C4-2B (cell line): ENCODE measurements around the gene DNAJC1.

ENCODE experiments used
- H3K27ac ChIP-seq: fragments of 450-650 bp; 2 replicates; pipeline ENCODE4 v1.5.1; 2017
- ZFX ChIP-seq: fragments of 450-650 bp; IDR thresholded peaks from 2 replicates; pipeline ENCODE4 v1.6.1; 2017
- TF ChIP-seq, protein P1 (sequence below): fragments of 450-650 bp; conservative IDR thresholded peaks from 2 replicates; pipeline ENCODE4 v1.5.1; 2017; ENCODE audit warnings: mild to moderate bottlenecking

The DNAJC1 gene

DNA sequence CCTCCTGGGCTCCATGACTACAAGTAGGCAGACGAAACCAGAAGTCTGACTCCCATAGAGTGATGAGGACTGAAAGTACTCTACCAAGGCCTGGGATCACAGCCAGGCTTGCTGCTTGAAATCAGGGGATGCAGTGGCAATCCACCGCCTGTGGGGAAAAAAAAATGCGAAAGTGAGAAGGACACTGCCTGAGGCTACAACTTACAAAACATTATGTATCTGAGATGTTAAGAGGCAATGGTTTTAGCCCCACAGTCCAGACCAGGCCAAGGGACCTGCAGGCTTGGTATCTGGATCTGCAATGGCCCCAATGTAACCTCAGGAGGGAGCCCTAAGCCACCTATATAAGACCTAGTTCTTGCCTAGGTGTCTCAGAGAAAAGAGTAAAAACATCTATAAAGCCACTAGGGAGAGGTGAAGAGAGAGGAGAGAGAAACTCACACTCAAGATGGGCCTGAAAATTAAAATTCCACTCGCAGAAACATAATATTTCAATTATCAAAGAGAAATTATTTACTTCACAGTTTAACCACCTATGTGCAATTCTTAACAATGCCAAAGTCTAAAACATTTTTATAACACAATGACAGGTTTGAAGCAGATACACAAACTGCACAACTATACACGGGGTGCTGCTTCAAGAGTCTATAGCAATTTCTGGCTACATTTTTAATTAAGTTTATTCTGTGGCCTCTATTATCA is 13.9 kb downstream of the DNAJC1 start:
- no peak for TF ChIP-seq ZFX
- TF ChIP-seq, protein P1, sequence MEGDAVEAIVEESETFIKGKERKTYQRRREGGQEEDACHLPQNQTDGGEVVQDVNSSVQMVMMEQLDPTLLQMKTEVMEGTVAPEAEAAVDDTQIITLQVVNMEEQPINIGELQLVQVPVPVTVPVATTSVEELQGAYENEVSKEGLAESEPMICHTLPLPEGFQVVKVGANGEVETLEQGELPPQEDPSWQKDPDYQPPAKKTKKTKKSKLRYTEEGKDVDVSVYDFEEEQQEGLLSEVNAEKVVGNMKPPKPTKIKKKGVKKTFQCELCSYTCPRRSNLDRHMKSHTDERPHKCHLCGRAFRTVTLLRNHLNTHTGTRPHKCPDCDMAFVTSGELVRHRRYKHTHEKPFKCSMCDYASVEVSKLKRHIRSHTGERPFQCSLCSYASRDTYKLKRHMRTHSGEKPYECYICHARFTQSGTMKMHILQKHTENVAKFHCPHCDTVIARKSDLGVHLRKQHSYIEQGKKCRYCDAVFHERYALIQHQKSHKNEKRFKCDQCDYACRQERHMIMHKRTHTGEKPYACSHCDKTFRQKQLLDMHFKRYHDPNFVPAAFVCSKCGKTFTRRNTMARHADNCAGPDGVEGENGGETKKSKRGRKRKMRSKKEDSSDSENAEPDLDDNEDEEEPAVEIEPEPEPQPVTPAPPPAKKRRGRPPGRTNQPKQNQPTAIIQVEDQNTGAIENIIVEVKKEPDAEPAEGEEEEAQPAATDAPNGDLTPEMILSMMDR = peak; percentile 88
- no peak overlapping the region for H3K27ac ChIP-seq

DNA sequence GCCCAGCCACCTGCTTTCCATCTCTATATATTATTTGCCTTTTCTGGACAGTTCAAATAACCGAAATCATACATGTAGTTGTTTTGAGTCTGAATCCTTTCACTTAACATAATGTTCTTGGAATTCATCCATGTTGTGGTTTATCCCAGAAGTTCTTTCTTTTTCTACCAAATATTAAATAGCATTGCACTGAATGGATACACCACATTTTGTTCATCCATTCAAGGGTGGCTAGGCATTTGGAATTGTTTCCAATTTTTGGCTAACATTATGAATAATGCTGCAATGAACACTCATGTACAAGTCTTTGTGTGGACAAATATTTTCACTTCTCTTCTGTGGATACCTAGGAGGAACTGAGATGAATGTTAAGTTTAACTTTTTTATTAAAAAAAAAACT is 18.0 kb downstream of the DNAJC1 start:
- TF ChIP-seq, protein P1 = no peak
- no peak for TF ChIP-seq ZFX

DNA sequence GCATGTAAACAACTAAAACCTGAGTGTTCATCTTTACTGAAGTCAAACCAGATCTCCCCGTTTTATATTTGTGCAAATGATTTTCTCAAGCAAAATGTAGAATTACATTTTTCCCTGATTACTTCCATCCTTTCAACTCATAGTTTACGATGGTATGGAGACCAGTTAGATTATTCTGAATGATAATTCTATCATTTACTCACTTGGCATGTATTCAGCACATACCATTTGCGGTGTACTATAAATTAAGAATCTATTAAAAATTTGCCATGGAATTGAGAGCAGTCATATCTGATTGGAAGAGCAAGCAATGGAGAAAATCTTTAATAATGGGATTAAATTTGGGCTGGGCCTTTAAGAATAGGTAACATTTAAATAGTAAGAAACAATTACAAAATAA is 22.4 kb downstream of the DNAJC1 start:
- TF ChIP-seq ZFX = no peak
- TF ChIP-seq, protein P1 = no peak
- no peak overlapping the region for H3K27ac ChIP-seq

More for the DNA sequence above, 18.0 kb downstream of the DNAJC1 start:
- H3K27ac ChIP-seq = no peak overlapping the region

DNA sequence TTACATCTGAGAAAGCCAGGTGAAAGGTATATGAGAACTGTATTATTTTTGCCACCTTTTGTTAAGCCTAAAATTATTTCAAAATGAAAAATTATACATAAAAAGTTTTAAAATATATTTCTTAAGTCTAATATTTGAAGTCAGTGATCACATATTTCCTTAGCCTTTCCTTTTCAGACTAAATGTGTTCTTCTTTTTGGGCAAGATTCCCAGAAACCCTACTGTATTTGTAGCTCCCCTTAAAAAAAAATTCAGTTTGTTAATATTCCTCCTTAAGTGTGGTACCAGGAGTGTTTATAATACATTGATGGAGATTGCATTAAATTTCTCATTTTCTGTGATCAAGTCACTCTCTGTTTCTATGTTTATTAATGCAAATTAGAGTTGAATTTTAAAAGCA is 22.8 kb downstream of the DNAJC1 start:
- TF ChIP-seq ZFX = no peak
- TF ChIP-seq, protein P1 = no peak
- H3K27ac ChIP-seq = no peak overlapping the region

DNA sequence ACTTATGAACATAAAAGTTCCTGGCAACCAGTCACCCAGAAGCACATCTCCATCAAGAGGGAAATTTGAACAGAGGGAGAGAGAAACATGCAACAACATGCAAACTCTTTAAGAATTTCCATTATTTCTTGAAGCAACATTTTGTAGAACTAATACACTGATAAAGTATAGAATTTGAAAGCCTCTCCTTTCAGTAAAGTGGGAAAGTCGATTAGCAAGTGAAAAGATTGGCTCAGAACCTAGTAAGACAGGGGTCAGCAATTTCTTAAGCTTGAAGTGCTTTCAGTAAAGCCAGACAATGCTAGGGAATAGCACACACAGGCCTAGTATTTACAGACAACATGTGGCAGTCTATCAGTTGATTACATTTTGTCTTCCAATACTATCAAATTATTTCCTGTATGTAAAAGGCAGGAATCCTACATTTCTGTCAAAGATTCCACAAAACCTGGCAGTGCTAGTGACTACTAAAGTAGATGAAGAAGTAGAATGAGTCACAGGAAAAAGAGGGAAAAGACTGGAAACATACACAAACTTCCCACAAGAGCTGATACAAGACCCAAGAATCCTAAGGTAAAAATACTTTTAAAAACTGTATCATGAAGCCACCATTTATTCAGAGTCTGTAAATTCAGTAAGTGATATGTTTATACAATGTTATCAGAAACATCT is 25.2 kb downstream of the DNAJC1 start:
- no peak for TF ChIP-seq ZFX
- TF ChIP-seq, protein P1 = no peak
- H3K27ac ChIP-seq = no peak overlapping the region

DNA sequence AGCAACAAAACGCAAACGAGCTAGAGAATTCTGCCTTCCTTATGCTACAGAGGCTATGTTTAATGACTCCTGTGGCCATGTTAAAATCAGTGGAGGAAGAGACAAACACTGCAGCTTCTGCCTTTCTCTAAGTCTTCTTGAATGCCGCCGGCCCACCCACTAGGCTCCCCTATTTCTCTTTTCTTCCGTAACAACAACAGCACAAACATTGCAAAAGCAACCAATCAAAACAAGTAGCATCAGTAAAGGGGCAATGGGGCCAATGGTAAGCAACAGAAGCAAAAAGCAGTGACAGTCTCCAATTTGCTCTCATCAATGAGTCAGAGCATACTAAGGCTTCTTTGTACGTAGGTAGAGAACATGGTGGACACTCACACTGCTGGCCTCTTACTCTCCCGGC is 26.8 kb downstream of the DNAJC1 start:
- H3K27ac ChIP-seq = no peak overlapping the region
- TF ChIP-seq ZFX = no peak
- TF ChIP-seq, protein P1 = no peak

DNA sequence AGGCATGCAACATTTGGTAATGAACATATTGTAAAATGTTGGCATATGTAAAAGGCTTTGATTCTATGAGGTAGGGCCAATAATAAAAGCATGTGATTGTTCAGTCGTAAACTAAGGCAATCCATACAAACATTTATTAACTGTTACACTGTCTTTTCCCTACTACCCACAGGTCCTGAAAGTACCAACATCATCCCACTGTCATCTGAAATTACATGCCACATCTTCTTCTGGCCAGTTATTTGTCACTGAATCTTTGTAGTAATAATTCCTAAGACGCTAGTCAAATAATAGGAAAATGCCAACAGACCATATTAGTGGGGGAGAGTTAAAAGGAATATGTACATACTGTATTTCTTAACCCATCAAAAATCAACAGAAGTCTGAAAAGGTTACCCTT is 27.2 kb downstream of the DNAJC1 start:
- no peak overlapping the region for H3K27ac ChIP-seq

More for the DNA sequence above, 27.2 kb downstream of the DNAJC1 start:
- no peak for TF ChIP-seq ZFX
- TF ChIP-seq, protein P1 = no peak
